Cardiac fibroblast (primary cell): ENCODE data around the gene GBP1.
"Not testable (repeated sequence)": the region's sequence is repeated elsewhere in the genome, so short reads cannot be mapped to it uniquely, and the experiment has no call there.

Experiments
- DNase-seq, 2 donors: peaks; one replicate each; pipeline versions ENCODE4 v3.0.0 to v3.0.0-alpha.2; 2010; ENCODE audit warnings: low read depth in 2 of 2
- H3K4me3 ChIP-seq, 2 donors: replicated peaks in 1 of 2; 1 replicate in 1 of 2; 2 replicates in 1 of 2; pipeline ENCODE4 v1.5.1; 2011; ENCODE audit warnings: low read depth in 2 of 2, low read length in 2 of 2, mild to moderate bottlenecking in 2 of 2, moderate library complexity in 1 of 2
- TF ChIP-seq, protein P1 (sequence below): IDR thresholded peaks from one replicate; pipeline ENCODE4 v1.5.1; 2011; ENCODE audit warnings: low read depth, mild to moderate bottlenecking, low read length, inconsistent platforms

The GBP1 gene

DNA sequence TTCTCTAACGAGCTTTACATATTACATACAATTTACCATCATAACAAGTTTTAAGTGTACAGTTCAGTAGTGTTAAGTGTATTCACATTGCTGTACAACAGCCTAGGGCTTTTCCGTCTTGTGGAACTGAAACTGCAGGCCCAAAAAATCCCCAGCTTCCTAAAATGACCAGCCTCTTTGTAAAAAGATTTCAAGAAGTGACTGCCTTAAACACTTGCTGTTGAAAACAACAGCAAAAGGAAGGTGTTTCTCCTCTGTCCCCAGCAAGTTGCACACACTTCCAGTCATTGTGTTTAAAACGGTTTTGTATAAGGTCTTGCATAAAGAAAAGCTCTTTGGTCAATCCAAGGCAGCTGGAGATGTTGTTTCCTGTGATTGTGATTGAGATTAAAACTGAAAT is 16.0 kb upstream of the GBP1 start:
- H3K4me3 ChIP-seq: no peak overlapping the region
- TF ChIP-seq, protein P1, sequence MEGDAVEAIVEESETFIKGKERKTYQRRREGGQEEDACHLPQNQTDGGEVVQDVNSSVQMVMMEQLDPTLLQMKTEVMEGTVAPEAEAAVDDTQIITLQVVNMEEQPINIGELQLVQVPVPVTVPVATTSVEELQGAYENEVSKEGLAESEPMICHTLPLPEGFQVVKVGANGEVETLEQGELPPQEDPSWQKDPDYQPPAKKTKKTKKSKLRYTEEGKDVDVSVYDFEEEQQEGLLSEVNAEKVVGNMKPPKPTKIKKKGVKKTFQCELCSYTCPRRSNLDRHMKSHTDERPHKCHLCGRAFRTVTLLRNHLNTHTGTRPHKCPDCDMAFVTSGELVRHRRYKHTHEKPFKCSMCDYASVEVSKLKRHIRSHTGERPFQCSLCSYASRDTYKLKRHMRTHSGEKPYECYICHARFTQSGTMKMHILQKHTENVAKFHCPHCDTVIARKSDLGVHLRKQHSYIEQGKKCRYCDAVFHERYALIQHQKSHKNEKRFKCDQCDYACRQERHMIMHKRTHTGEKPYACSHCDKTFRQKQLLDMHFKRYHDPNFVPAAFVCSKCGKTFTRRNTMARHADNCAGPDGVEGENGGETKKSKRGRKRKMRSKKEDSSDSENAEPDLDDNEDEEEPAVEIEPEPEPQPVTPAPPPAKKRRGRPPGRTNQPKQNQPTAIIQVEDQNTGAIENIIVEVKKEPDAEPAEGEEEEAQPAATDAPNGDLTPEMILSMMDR: no peak
- no peak for DNase-seq

DNA sequence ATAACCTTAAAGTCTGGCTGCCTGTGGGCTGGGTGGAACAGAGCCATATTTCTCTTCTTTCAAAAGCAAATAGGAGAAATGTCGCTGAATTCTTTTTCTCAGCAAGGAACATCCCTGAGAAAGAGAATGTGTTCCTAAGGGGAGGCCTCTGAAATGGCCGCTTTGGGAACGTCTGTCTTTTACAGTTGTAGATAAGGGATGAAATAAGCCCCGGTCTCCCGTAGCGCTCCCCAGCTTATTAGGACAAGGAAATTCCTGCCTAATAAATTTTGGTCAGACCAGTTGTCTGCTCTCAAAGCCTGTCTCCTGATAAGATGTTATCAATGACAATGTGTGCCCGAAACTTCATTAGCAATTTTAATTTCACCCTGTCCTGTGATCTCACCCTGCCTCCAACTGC is 15.1 kb upstream of the GBP1 start:
- not testable (repeated sequence) for DNase-seq, H3K4me3 ChIP-seq

DNA sequence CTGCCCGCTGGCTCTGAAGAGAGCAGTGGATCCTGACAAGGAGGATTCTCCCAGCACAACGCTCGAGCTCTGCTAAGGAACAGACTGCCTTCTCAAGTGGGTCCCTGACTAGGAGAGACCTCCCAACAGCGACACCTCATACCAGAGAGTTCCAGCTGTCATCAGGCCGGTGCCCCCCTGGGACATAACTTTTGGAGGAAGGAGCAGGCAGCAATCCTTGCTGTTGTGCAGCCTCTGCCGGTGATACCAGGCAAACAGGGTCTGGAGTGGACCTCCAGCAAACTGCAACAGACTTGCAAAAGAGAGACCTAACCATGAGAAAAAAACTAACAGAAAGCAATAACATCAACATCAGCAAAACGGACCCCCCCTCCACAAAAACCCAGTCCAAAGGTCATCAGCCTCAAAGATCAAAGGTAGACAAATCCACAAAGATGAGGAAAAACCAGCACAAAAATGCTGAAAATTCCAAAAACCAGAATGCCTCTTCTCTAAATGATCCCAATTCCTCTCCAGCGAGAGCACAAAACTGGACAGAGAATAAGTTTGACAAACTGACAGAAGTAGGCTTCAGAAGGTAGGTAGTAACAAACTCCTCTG is 7.6 kb upstream of the GBP1 start:
- not testable (repeated sequence) for DNase-seq, H3K4me3 ChIP-seq

DNA sequence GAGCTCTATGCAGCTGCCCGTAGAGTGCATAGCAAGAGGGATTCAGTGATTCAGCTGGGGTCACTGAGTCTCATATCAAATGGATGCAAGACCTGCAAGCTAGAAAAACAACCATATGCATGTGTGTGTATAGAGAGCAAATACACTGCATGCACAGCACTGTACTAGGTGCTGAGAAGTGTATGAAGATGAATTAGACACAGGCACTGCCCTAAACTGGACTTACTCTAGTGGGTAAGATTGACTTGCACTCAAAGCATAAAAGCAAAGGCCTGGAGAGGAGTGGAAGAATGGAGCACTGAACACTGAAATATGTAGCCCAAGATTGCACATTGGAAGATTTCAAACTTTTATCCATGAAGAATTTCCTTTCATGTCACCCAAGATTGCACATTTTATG is 5.5 kb upstream of the GBP1 start:
- peak in 1 of 2 donors; percentile 31 for DNase-seq
- H3K4me3 ChIP-seq: peak overlapping the region in 1 of 2 donors; percentile 45
- TF ChIP-seq, protein P1: no peak

DNA sequence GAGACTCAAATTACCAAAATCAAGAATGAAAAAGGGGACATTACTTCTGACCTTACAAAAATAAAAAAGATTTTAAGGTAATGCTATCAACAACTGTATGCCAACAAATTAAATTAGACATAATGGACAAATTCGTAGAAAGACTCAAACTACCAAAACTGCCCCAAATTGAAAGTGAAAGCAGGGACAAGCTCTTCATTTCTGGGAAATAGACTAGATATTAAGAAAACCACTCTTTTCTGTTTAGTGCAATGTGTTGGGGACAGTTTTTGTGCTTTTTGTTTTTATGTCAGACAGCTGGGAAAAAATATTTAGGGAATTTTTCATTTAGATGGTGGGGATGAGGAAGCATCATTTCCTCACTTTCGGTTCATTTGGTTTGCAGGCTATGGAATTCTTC is 4.9 kb upstream of the GBP1 start:
- peak; percentile 12 to 29 for DNase-seq
- TF ChIP-seq, protein P1: no peak
- peak overlapping the region in 1 of 2 donors; percentile 45 for H3K4me3 ChIP-seq

DNA sequence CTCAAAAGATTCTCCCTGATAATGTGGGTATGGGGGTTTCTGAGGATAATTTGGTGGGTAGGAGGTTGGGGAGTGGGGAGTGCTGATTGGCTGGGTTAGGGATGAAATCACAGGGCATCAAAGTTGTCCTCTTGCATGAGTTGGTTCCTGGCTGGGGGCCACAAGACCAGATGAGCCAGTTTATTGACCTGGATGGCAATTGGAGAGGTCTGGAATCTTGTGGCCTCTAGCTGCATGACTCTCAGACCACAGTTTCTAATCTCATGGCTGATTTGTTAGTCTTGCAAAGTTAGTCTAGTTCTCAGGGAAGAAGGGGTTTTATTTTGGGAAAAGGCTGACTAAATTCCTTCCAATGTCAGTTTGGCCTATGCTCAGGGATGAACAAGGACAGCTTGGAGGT is 3.3 kb upstream of the GBP1 start:
- no peak overlapping the region for H3K4me3 ChIP-seq

DNA sequence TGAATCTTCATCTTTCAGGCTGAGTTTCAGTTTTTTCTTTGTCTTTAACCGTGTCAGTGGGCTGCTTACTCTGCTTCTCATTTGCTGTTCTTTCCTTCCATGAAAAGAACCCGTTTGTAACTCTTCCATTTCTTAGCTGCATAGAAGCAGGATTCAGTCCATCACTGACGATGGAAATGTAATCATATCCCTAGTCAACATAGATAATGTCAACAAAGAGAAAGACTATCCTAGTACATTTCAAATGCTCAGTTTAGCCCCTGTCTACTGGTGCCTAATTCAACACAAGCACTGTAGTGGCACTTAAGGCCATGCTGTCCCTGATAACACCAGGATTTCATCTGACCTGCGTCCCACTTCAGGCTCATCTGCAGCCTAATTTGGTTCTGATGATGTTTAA is 376 bp downstream of the GBP1 start:
- peak; percentile 16 to 28 for DNase-seq
- peak overlapping the region; percentile 47 to 60 for H3K4me3 ChIP-seq
- TF ChIP-seq, protein P1: no peak

More for the DNA sequence above, 3.3 kb upstream of the GBP1 start:
- TF ChIP-seq, protein P1: no peak
- peak; percentile 10 to 40 for DNase-seq

DNA sequence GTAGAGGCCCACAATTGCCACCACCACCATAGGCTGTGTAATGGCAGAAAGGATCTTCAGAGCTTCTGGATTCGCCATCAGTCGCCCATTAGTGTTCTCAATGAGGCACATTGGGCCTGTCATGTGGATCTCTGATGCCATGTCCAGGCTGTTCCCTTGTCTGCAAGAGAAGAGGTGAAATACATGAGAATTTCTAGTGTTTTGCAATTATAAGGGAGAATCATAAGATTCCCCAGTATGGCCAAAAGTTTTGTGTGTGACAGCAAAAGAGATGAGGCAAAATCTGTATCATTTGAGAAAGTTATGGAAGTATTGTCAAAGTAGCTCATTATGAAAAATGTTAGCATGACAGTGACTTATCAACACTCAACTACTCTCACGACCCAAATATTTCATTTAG is 1.9 kb downstream of the GBP1 start:
- H3K4me3 ChIP-seq: no peak overlapping the region
- TF ChIP-seq, protein P1: no peak
- no peak for DNase-seq
